SU-DHL-6 (cell line): ENCODE data around the gene LARP6.

ENCODE experiments used
- CTCF ChIP-seq: fragments of 200-600 bp; sonication (generic); IDR thresholded peaks from one replicate; pipeline ENCODE4 v1.5.1; 2017; ENCODE audit warnings: antibody characterized with exemption, mild to moderate bottlenecking, low read length, moderate library complexity; ENCODE audit not compliant: insufficient read depth, poor library complexity, severe bottlenecking
- EZH2phosphoT487 ChIP-seq: fragments of 200-600 bp; sonication (generic), shearing (Covaris generic); conservative IDR thresholded peaks from 2 replicates; pipeline ENCODE4 v1.6.1; 2018; ENCODE audit warnings: mild to moderate bottlenecking, antibody characterized with exemption, low read length, moderate library complexity, mixed read lengths

DNA sequence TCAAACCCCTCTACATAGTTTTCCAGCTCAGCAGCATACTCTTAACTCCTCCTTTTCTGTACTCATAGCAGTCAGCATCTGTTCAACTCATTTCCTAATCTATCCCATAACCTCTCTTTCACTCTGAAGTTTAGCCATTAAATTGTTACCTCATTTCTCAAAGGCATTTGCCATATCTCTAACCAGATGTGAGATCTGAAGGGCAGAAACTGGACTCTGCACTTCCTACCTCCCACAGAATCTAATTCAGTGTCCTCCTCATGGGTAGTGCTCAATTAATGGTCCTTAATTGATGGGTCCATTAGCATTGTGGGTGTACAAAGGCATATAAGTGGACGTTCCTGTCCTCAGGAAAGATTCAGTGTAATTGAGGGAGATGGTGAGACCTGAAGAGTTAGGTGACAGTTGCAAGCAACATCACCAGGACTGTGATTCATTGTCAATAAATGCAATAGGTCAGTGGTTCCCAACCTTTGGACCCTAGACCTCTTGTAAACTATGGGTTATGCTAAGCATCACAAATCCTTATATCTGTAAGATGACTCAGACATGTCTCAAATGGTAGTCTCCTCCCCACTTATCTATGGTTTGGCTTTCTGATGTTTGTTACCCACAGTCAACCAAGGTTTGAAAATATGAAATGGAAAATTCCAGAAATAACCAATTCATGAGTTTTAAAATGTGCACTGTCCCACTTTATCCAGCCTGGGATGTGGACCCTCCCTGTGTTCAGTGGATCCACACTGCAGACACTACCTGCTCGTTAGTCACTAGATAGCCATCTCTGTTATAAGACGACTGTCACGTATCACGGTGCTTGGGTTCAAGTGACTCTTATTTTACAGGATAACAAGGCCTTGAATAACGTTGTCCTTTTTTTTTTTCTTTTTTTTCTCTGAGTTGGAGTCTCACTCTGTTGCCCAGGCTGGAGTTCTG is 65.6 kb downstream of the LARP6 start:
- no peak for TF ChIP-seq CTCF
- TF ChIP-seq EZH2phosphoT487, result no peak
